ENCODE data around the gene PAK5.

PAK5 gene

DNA sequence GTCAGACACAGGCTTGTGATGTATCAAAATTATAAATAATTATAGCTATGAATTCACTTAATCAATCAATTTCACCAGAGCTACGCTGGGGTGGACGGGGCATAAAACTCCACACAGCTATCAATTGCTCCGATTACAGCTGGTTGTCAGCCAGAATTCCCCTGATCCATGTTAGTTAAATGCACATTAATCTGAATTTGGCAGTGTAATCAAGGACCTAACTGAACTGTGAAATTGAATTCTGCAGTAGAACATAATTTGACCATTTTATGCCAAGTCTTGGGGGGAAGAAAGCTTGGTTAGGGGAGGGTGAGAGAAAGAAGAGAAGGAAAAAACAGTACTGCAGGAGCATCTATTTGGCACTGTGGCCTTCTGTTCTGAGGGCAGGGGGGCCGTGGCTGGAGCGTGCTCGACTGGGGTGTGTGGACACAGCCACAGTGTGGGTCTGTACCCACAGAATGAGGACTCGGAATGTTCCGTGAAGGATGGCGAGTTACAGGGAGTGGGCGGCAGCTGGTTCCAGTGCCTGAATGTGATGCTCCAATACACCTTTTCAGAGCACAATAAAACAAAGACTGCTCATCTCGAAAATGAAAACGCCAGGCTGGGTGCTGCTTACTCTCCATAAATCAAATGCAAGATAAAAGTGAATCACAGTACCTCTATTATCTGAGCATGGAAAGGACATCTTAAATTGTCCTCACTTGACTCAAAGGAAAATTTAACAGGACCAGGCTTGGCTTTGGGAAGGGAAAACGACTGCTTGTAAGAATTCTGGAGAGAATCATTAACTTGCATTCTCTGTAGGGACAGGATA, 265.3 kb downstream of the PAK5 start:
- DNase-seq, result no peak

DNA sequence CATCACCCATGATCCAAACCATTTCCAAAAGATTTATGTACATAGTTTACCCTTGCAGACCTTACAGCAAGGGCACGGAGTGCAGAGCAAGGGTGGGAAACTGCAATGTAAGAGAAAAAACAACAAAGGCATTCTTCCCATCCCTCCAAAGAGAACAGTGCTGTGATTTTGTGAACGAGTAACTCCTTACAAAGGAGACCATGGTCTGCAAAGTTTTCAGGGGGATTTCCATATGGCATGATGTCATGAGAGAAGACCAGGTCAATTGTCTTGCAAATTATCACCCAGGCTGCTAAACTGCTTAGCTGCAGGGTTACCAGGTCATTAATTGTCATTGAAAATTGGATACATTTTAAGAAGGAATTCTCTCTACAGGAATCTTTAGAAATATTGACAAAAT, 266.2 kb downstream of the PAK5 start:
- DNase-seq, result no peak

DNA sequence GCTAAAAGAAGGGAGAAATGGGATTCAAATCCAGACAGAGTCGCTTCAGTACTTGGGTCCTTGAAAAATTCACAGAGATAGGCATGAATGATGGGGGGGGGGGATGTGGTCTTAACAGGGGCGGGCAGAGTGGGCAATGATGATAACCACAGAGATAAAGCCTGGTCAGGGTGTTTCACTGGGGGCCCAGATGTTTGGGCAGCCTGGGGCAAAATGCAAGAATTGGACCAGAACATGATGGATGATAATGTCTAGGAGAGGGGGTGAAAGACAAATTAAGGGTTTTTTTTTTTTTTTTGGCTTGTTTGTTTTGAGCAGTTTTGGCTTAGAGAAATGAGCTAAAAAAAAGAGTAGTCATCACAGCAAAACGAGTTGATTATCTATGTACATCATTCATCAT, 267.1 kb downstream of the PAK5 start:
- DNase-seq, result no peak

DNA sequence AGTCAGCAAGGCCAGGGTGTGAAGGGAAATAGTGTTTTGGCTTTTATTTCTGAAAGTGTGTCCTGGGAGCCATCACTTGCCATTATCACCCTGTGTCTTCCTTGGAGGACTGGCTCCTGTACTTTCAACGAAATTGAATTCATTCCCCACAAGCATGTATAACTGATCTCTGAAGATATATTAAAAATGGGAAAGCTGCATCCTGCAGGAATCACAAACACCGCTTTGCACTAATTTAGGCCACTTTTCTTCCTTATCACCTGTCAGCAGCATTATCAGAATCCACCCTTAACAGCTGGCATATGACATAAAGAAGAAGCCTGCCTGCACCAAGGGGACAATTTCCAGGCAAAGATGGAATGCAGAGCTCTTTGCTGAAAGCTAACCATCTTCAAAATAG, 268.3 kb downstream of the PAK5 start:
- no peak for DNase-seq

DNA sequence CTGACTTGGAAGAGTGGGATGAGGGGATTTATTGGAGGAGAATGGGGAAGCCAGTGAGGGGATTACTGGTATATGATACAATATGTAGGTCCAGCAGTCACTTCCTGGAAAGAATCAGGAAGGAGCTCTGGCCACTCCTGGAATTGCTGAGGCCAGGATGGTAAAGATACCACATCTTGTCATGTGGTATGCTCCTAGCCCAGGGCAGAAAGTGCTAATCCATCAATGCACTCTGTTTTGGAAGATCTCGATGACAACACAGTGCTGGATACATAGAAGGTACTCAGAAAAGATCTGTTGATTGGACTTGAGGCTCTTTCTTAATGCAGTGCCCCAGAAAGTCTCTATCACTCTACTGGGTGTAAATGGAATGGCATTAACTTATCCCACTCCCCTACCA, 271.9 kb downstream of the PAK5 start:
- DNase-seq, result no peak

DNA sequence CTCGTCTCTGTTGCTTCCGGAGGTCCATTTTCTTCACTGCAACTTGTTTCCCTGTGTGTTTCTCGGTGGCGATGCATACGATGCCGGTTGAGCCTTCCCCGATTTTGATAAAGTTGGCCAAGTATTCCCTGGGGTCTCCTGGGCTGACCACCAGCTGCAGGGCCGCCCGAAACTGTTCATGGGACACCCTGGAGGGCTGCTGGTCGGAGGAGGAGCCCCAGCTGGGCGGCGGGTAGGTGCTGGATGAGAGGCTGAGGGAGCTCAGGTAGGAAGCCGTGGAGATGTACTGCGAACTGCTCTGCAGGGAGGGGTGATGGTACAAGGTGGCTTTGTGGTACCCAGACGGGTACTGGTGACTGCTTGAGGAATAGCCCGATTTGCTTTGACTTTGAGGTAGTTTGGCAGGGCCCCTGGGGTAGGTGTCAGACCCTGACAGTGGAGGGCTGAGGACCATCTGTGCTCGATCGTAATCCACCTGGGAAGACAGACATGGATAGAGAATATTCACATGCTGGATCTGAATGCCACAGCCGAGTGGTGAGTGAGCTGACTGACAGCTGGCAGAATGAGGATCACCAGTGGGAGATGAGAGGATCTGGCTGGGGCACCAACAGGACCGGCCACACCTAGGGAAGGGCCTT, 272.8 kb downstream of the PAK5 start:
- DNase-seq, result no peak

DNA sequence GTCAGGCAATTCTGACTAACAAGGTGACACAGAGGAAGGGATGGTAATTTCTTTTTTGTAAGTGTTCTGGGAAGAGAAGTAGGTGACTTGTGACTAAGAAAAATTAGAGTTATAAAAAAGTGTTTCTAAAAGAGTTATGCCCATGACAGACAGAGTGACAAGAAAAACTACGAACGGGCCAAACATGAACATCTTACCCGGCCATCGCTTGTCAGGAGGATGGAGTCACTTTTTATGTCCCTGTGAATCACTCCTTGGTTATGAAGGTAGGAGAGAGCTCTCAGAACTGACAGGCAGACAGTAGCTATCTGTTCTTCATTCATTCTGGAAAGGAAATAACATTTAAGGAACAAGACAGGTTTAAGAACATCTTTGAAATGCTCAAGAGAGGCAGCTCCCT, 281.5 kb downstream of the PAK5 start:
- DNase-seq, result no peak

DNA sequence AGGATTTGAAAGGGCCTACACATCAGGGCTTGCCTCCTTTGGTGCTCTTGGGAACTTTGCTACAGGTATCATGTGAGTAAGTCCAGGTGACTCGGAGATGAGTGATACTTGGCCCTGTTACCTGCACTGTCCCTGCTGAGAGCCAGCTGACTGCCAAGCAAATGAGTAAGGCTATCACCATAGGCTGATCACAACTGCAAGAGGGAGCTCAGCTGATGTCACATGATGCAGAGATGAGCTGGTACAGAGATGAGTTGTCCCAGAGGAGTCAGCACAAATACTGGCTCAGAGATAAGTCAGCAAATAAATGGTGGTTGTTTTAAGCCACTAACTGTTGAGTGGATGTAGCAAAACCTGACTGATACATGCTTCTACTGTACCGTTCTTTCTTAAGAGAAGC, 283.1 kb downstream of the PAK5 start:
- peak; percentile 5 for DNase-seq

DNA sequence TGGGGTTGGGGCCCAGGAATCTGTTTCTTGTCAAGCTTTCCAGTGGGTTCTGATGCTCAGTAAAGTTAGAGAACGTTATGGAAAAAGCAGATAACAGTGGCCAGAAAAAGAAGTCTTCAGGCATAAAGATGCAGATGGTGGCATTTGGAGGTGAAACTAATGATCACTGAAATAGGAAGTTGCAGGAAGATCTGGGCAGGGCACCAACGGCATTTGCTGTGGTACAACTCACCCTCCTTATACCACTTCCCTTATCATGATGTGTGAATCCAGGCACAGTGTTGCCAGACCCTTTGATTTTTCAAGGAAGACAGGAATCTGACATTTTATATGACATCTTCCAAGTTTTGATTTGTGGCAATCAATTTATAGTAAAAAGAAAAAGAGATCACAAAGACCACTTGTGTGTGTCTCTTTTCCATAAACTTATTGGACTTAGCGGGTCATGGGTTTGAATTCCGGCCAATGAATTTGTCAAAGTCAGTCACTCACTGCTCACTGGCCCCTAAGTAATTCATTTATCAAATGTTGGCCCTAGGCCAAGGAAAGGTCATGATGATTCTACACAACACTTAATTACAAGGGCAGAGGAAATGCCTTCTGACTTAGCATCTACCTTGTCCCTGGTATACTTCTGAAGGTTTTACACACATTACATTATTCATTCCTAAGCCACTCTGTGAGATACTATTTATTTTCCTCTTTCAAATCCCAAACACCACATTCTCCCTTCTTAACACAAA, 286.9 kb downstream of the PAK5 start:
- DNase-seq, result no peak

DNA sequence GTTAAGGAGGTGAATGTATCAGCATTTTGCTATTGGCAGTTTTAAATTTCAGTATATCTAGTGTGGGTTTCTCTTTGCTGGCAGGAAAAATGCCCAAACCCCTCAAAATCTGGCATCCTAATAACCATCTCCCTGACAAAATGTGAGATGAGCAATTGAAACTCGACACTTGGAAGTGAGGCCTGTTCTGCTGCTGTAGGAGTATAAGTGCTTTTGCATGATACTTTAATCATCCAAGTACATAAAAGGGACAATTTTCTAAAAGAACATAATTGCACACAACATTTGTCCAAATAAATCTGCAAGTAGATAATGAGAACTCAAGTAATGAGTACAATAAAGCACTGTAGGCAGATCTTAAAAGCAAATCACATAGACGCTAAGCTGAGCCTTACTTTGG, 288.0 kb downstream of the PAK5 start:
- no peak for DNase-seq

DNA sequence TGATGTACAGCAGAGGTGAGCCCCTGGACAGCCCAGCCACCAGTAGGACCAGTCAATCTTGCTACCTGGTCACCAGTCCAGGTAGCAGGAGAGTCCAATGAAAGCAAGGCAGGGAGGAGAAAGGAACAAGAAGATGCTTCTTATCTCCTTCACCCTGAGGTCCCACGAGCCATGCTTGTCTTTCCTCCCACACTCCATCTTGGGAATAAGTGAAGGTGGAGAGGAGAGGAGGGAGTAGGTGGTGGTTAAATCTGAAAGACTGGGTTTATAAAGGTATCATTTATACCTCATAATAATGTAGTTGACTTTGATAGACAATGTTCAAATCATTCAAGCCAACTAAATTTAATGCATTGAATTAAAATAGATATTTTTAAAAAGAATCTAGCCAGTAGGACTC, 288.6 kb downstream of the PAK5 start:
- DNase-seq, result no peak

DNA sequence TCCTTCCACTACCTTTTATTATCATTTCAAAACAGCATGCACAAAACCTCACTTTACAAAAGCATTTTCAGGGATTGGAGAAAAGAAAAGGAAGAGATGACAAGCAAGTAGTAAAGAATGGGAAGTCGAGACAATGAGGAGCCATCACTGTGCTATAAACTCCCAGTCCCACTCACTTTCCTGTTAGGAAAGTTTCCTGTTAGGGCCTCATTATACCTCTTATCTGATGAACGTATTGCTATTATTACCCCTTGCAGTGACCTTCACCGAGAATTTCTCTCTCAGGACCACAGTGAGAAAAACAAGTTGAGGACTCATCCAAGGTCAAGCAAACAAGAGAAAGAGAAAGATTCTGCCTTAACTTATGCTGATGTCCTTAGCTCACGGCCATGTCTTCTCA, 295.7 kb downstream of the PAK5 start:
- DNase-seq, result no peak

DNA sequence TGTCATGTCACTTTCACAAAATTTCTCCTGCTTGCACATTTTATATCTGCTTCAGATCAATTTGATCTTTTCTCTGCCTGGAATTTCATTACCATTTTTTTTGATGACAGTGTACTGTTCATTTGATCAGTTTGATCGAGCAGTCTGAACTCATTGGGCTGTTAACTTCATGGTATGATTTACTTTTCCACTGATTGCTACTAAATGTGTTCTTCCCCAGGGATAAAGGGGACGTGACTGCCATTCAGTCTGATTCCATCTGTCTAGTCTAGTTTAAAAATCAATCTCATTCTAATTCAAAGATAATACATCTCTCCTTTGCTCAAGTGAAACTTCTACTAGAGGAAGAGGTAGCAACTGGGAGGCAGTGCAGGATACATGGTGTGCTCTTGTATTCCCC, 303.4 kb downstream of the PAK5 start:
- DNase-seq, result no peak

DNA sequence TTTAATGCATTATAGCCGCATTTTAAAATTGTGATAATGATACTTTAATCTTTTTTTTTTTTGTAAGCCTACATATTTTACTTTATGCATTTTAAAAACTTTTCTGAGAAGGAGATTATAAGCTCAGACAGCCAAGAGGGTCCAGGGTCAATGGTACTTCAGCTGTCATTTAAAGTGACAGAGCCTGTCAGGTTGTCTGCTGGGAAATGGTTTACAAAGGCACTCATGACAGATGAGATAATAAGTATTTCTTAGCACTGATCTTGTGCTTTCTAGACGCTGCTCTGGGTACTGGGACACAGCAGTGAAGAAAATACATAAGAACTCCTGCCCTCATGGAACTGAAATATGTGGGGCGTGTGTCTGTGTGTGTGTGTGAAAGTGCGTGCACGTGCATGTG, 304.9 kb downstream of the PAK5 start:
- DNase-seq, result no peak

DNA sequence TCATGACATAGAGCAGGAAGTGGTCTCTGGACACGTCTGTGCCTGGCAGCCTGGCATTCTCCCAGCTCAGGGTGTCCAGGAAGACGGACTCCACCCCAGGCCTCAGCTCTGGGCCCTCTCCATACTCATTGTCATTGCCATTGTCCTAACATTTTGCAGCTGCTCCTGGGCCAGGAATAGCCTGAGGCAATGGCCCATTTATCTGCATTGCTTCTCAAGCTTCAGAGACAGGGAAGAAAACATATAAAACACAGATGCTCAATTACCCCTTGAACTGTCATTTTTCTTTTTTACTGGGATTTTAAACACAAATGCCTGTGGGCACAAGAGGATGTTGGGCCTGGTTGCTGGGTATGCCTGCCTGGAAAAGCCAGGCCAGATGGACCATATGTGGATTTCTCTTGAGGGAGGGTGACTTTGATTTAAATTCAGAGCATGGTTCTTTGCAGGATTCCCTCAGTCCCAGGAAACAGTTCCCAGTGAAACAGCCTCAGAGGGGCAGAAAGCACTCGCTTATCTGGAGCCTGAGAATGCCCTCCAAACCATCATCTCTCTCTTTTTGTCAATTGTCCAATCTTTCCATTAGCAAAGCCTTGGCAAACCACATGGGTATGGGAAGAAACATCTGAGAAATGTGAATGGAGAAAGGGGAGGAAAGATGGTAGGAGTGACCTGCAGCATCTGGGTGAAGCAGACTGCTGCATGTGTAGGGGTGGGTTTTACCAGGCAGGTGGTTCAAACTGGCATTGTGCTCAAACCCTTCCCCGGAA, 306.6 kb downstream of the PAK5 start:
- DNase-seq, result no peak

DNA sequence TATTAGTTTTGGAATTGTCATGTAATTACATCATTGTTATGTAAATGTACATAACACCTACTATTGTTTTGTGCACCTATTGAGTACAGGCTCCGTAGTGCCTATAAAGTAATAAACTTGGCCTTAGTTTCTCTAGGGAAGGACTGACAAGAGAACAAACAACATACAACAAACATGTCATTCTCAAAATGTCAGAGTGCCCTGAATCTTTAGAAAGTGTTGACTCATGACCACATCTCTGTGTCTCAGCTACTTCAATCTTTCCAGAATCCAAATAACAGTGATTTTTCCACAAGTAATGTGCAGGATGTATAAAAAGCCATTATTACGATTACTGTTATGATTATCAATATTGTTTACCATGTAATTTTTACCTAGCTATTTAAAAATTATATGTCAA, 307.3 kb downstream of the PAK5 start:
- no peak for DNase-seq

DNA sequence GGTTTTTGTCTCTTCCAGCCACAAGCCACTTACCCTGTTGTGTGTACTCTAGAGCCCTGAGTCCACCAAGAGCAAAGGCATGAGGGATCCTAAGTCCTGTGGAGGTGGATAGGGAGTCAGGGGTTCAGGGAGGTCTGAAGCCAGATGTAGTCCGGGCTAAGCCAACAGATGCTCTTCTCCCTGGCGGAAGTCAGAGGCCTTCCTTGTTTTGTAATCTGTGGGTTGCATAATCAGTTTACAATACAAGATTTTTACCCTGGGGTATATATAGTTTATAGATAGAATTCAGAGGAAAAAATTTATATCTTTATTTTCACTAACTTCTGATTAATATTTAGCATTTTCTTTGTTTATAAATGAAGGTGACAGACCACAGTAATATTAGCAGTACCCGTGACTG, 315.2 kb downstream of the PAK5 start:
- no peak for DNase-seq

DNA sequence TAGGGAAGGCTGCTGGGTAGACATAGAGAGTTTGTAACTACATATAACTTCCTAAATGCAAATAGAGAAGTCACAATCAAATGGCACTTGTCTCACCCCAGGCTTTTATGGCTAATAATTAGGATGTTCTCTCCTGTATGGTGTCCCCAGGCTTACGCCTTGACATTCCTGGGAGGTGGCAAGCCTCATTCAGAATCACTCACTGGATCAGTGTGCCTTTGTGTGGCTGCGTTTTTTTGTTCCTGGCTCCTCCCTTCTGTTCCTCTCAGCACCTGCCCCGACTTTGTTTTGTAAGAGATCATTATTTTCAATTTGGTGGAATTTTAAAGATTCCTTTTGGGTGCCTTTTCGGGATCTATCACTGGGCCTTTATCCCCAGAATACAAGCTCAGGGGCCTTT, 318.8 kb downstream of the PAK5 start:
- no peak for DNase-seq

DNA sequence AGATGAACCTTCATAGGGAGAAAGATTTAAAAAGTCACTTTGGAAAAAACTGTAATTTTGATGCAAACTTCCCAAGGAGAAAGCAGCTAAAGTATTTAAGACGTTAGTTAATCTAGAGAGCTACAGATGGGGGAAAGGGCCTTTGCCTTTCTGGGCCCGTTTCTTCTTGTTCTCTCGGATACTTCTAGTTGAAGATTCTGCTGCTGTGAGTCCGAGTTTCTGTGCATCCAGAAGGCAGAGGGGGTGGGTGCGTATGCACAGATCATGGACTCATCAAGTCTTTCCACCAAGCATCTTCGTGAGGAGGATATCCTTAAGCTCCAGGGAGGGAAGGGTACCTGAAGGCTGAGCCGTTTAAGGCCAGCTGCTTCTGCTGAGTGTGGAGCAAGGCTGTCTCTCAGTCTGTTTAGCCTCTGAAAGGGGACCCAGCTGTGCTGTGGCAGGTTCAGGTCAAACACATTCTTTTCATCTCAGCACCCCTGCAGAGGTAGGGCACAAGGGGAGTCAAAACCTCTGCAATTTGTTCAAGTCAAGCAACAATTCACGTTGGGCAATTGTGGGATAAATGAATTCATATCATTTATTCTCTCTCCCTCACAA, 320.2 kb downstream of the PAK5 start:
- no peak for DNase-seq

DNA sequence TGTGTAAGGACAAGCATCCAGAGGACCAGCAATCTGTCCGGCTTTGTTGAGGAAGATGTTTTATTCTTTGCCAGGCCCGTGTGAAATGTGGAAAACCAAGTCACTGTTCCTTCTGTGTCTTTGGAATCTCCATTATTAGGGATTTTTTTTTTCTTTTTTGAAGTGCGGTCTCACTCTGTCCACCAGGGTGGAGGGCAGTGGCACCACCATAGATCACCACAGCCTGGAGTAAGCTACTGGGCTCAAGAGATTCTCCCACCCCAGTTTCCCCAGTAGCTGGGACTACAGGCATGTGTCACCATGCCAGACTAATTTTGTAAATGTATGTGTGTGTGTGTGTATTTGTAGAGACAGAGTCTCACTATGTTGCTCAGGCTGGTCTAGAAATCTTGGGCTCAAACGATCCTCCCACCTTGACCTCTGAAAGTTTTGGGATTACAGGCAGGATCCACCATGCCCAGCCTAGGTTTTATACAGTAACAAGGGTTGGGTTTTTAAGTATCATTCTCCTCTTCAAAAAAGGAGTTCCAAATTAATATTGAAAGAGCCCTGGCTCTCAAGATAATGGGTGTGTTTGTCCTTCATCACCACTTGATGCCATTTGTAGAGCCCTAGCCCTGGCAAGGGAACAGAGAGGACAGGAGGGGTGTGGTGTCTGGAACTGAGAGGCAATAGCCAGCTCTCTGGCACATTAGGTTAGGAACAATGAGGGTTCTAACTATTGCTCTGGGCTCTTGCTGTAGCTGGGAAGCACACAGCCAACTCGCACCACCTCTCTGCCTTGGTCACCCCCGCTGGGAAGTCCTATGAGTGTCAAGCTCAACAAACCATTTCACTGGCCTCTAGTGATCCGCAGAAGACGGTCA, 321.3 kb downstream of the PAK5 start:
- DNase-seq, result no peak

DNA sequence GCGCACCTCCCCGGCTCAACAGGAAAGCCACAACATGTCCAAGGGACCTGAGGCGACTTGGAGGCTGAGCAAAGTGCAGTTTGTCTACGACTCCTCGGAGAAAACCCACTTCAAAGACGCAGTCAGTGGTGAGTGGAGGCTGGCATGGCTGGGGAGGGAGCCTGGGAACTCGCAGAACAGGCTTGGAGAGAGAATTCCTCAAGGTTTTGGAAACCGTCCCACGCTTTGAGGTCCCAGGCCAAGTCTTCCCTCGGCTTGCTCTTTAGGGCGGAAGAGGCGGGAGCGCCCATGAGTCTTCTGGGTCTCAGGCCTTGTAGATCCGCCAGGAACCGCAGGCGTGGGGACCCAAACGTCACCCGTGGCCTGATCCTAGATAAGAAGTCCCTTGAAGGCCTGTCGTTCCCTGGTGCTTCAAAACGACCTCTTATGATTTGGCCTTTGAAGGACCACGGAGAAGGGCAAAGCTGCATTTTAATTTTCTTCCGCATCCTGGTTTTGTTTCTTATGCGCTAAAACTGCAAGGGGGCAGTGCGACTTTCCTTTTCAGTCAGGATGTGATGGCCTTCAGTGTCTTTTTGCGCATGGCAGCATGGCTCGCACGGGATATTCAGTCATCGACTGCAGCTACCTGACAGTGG, 322.5 kb downstream of the PAK5 start:
- no peak for DNase-seq
